ENCODE measurements around the gene TSPAN15.

Gene TSPAN15

GRCh38 chr10:69492091-69492745, 41.0 kb downstream of the TSPAN15 start:
- no peak for TF ChIP-seq CTCF (IDR thresholded peaks at IDR 0.05; ENCODE audit: control insufficient read depth, extremely low read depth, insufficient read depth)
- DNase-seq (ENCODE audit: low read depth), result no peak
- H3K4me3 ChIP-seq (ENCODE audit: low read depth, low read length), result no peak overlapping the region

- DNase-seq (ENCODE audit: low read depth), result no peak
- H3K4me3 ChIP-seq (ENCODE audit: low read depth, low read length), result no peak overlapping the region
- TF ChIP-seq CTCF (IDR thresholded peaks at IDR 0.05; ENCODE audit: control insufficient read depth, extremely low read depth, insufficient read depth), result no peak
Measured at GRCh38 chr10:69492746-69493462, 41.6 kb downstream of the TSPAN15 start.

GRCh38 chr10:69494626-69495558, 43.6 kb downstream of the TSPAN15 start:
- no peak overlapping the region for H3K4me3 ChIP-seq (ENCODE audit: low read depth, low read length)
- no peak for TF ChIP-seq CTCF (IDR thresholded peaks at IDR 0.05; ENCODE audit: control insufficient read depth, extremely low read depth, insufficient read depth)
- DNase-seq (ENCODE audit: low read depth), result no peak

- DNase-seq (ENCODE audit: low read depth), result no peak
- TF ChIP-seq CTCF (IDR thresholded peaks at IDR 0.05; ENCODE audit: control insufficient read depth, extremely low read depth, insufficient read depth), result no peak
- no peak overlapping the region for H3K4me3 ChIP-seq (ENCODE audit: low read depth, low read length)
Measured at GRCh38 chr10:69495666-69496065, 44.4 kb downstream of the TSPAN15 start.

GRCh38 chr10:69496352-69497230, 45.3 kb downstream of the TSPAN15 start:
- no peak for DNase-seq (ENCODE audit: low read depth)
- no peak for TF ChIP-seq CTCF (IDR thresholded peaks at IDR 0.05; ENCODE audit: control insufficient read depth, extremely low read depth, insufficient read depth)
- H3K4me3 ChIP-seq (ENCODE audit: low read depth, low read length), result no peak overlapping the region

GRCh38 chr10:69497231-69497561, 45.9 kb downstream of the TSPAN15 start:
- no peak for DNase-seq (ENCODE audit: low read depth)
- H3K4me3 ChIP-seq (ENCODE audit: low read depth, low read length), result no peak overlapping the region
- no peak for TF ChIP-seq CTCF (IDR thresholded peaks at IDR 0.05; ENCODE audit: control insufficient read depth, extremely low read depth, insufficient read depth)
